CD4-positive, alpha-beta T cell treated with Interferon gamma for 1 hour (primary cell): ENCODE data around the gene MRPL44.
"Not testable (repeated sequence)": the region's sequence is repeated elsewhere in the genome, so short reads cannot be mapped to it uniquely, and the experiment has no call there.

Source experiments
- DNase-seq: peaks from one replicate; pipeline ENCODE4 v3.0.0-alpha.2; 2020

Gene MRPL44

GRCh38 chr2:223972656-223973102 is 15.4 kb downstream of the MRPL44 start:
- DNase-seq: no peak

- DNase-seq: no peak
Observed at GRCh38 chr2:223973606-223974005, 16.3 kb downstream of the MRPL44 start.

- DNase-seq: no peak
Observed at GRCh38 chr2:223976635-223977226, 19.5 kb downstream of the MRPL44 start.

GRCh38 chr2:223978451-223978850 is 21.2 kb downstream of the MRPL44 start:
- DNase-seq: no peak

GRCh38 chr2:223979730-223980396 is 22.6 kb downstream of the MRPL44 start:
- DNase-seq: no peak

- no peak for DNase-seq
Observed at GRCh38 chr2:223980397-223980735, 23.1 kb downstream of the MRPL44 start.

GRCh38 chr2:223980803-223981202 is 23.5 kb downstream of the MRPL44 start:
- DNase-seq: no peak

- no peak for DNase-seq
Observed at GRCh38 chr2:223981241-223981640, 24.0 kb downstream of the MRPL44 start.

GRCh38 chr2:223989206-223989855 is 32.1 kb downstream of the MRPL44 start:
- no peak for DNase-seq

- DNase-seq: no peak
Observed at GRCh38 chr2:223989856-223990232, 32.6 kb downstream of the MRPL44 start.

- no peak for DNase-seq
Observed at GRCh38 chr2:223991611-223992010, 34.3 kb downstream of the MRPL44 start.

GRCh38 chr2:223993634-223994232 is 36.5 kb downstream of the MRPL44 start:
- DNase-seq: peak; percentile 37

- DNase-seq: no peak
Observed at GRCh38 chr2:223994562-223995162, 37.4 kb downstream of the MRPL44 start.

GRCh38 chr2:223995569-223995968 is 38.3 kb downstream of the MRPL44 start:
- DNase-seq: no peak

GRCh38 chr2:223996391-223996790 is 39.1 kb downstream of the MRPL44 start:
- DNase-seq: no peak

GRCh38 chr2:223997938-223998337 is 40.7 kb downstream of the MRPL44 start:
- no peak for DNase-seq

- no peak for DNase-seq
Observed at GRCh38 chr2:223998948-223999347, 41.7 kb downstream of the MRPL44 start.

GRCh38 chr2:223999862-224000261 is 42.6 kb downstream of the MRPL44 start:
- DNase-seq: no peak

GRCh38 chr2:224000662-224001061 is 43.4 kb downstream of the MRPL44 start:
- not testable (repeated sequence) for DNase-seq

- no peak for DNase-seq
Observed at GRCh38 chr2:224004105-224004695, 46.9 kb downstream of the MRPL44 start.

GRCh38 chr2:224008702-224009261 is 51.5 kb downstream of the MRPL44 start:
- no peak for DNase-seq

GRCh38 chr2:224009605-224010315 is 52.5 kb downstream of the MRPL44 start:
- DNase-seq: no peak
